SK-N-DZ (cell line): ENCODE data around the gene ADGRF3.
"Not testable (repeated sequence)": the region's sequence is repeated elsewhere in the genome, so short reads cannot be mapped to it uniquely, and the experiment has no call there.

Experiments
- DNase-seq: peaks from one replicate; pipeline ENCODE4 v3.0.0-alpha.2; 2015; ENCODE audit warnings: low spot score

ADGRF3 gene

GRCh38 chr2:26316845-26317244 lies 29.7 kb downstream of the ADGRF3 start:
- no peak for DNase-seq

- no peak for DNase-seq
Measured at GRCh38 chr2:26316041-26316440, 30.5 kb downstream of the ADGRF3 start.

GRCh38 chr2:26314243-26314642 lies 32.3 kb downstream of the ADGRF3 start:
- DNase-seq = no peak

GRCh38 chr2:26313446-26313845 lies 33.1 kb downstream of the ADGRF3 start:
- no peak for DNase-seq

- DNase-seq = no peak
Measured at GRCh38 chr2:26312471-26312870, 34.1 kb downstream of the ADGRF3 start.

- no peak for DNase-seq
Measured at GRCh38 chr2:26309921-26310320, 36.7 kb downstream of the ADGRF3 start.

- DNase-seq = no peak
Measured at GRCh38 chr2:26305540-26305939, 41.0 kb downstream of the ADGRF3 start.

- DNase-seq = not testable (repeated sequence)
Measured at GRCh38 chr2:26305094-26305493, 41.5 kb downstream of the ADGRF3 start.

GRCh38 chr2:26302846-26303245 lies 43.7 kb downstream of the ADGRF3 start:
- DNase-seq = no peak

GRCh38 chr2:26300234-26300925 lies 46.2 kb downstream of the ADGRF3 start:
- DNase-seq = no peak

GRCh38 chr2:26299471-26300101 lies 47.0 kb downstream of the ADGRF3 start:
- DNase-seq = no peak

- no peak for DNase-seq
Measured at GRCh38 chr2:26298638-26299393, 47.8 kb downstream of the ADGRF3 start.

- no peak for DNase-seq
Measured at GRCh38 chr2:26298286-26298637, 48.3 kb downstream of the ADGRF3 start.

- DNase-seq = no peak
Measured at GRCh38 chr2:26297061-26297460, 49.5 kb downstream of the ADGRF3 start.

GRCh38 chr2:26295511-26295910 lies 51.1 kb downstream of the ADGRF3 start:
- DNase-seq = no peak

- no peak for DNase-seq
Measured at GRCh38 chr2:26292646-26293045, 53.9 kb downstream of the ADGRF3 start.

GRCh38 chr2:26290001-26290400 lies 56.6 kb downstream of the ADGRF3 start:
- DNase-seq = no peak

- no peak for DNase-seq
Measured at GRCh38 chr2:26285931-26286330, 60.7 kb downstream of the ADGRF3 start.

GRCh38 chr2:26284132-26284531 lies 62.5 kb downstream of the ADGRF3 start:
- DNase-seq = no peak

- DNase-seq = no peak
Measured at GRCh38 chr2:26283606-26284005, 63.0 kb downstream of the ADGRF3 start.

GRCh38 chr2:26281226-26281625 lies 65.4 kb downstream of the ADGRF3 start:
- DNase-seq = no peak

GRCh38 chr2:26279886-26280285 lies 66.7 kb downstream of the ADGRF3 start:
- DNase-seq = no peak
